ENCODE data around the gene MEX3A.

DNA sequence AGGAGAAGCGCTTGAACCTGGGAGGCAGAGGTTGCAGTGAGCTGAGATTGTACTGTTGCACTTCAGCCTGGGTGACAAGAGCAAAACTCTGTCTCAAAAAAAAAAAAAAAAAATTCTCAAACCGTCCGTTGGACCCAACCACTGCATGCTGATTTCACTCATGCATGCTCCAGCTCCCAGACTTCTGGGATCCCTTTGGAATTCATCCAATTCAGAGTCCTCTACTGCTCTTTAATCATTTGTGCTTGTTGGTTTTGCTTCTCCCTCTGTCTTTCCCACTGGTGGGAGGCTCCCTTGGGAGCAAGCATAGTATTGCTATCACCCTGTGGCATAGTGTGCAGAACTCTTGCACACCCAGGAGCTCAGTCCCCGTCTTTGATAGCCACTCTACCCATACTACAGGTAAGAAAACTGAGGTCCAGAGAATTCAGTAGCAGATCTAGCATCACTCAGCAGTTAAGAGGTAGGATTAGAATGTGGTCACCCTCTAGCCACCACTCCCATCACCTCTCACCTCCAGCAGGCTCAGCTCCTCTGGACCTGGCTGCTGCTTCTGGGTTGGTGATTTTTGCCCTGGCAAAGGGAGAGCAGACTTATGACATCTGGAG, 29.2 kb upstream of the MEX3A start:
- TF ChIP-seq, protein P1, sequence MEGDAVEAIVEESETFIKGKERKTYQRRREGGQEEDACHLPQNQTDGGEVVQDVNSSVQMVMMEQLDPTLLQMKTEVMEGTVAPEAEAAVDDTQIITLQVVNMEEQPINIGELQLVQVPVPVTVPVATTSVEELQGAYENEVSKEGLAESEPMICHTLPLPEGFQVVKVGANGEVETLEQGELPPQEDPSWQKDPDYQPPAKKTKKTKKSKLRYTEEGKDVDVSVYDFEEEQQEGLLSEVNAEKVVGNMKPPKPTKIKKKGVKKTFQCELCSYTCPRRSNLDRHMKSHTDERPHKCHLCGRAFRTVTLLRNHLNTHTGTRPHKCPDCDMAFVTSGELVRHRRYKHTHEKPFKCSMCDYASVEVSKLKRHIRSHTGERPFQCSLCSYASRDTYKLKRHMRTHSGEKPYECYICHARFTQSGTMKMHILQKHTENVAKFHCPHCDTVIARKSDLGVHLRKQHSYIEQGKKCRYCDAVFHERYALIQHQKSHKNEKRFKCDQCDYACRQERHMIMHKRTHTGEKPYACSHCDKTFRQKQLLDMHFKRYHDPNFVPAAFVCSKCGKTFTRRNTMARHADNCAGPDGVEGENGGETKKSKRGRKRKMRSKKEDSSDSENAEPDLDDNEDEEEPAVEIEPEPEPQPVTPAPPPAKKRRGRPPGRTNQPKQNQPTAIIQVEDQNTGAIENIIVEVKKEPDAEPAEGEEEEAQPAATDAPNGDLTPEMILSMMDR (IDR thresholded peaks at IDR 0.05; ENCODE audit: insufficient read depth, low read depth, low read length) = no peak
- no peak for TF ChIP-seq EZH2 (IDR thresholded peaks at IDR 0.05; ENCODE audit: insufficient read depth, low read length)

Measured in astrocyte (in vitro differentiated cells and primary cell).